ENCODE data around the gene SMYD3. TPM values are rescaled to one million over a fixed set of nuclear protein-coding genes. Genes with fewer than 3 reads are reported as not detected.

SMYD3 gene
- total and polyA plus RNA-seq, 10 donors: 12.5 to 33.1 (median 21.0) TPM

DNA sequence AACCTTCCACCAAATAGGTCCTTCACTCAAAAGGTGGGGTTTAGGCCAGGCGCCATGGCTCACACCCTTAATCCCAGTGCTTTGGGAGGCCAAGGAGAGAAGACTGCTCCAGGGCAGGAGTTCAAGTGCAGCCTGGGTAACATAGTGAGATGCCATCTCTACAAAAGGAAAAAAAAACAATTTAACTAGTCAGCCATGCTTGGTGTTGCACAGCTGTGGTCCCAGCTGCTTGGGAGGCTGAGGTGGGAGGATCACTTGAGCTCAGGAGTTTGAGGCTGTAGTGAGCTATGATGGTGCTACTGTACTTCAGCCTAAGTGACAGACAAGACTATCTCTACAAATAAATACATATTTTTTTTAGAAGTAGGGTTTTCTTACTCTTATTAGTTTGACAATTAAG lies 734.8 kb downstream of the SMYD3 start:
- no peak overlapping the region for H3K4me3 ChIP-seq
- 90 to 92% (median 92%) methylated on average over 1 of the region's 1 CpG for WGBS, 5 donors
- no peaks in the 10 kb centered on the region for H3K27me3 ChIP-seq (replicated peaks in 1 of 7)

DNA sequence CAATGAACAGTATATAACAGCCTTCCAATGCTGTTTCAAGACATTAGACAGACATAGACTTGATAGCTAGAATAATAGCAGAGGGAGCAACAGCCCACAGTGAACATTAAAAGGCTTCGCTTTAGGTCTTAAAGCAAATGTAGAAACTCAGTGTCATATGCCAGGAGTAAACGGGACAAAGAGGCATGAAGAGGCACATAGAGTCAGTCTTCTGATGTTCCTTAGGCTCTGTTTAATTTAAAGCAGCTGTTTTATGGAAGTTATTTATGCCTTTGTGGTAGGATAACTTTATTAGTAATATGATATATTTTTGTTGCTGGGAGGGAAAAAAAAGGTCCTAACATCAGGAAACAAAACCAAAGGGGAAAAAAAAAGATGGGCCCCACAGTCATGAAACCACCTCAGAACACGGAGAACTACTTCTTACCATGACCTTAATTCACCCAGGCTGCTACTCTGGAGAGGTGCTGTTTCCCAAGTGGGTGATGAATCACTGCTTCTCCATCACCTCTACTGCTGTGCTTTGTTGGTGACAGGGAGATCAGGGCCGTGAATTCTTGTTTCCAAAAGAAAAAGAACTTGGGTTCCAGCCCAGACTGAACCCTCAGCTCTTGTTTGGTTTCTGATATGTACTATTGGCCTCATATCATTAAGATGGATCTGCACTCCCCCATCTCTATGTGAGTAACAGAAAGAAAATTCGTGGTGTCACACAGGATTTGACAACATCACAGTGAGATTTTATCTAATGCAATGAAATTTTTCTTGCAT lies 735.4 kb downstream of the SMYD3 start:
- intact Hi-C loops (cut with DNase I; ENCODE audit: low total_unique reads): no loop called here
- DNase-seq: no peak
- 72 to 79% (median 78%) methylated on average over 5 of the region's 5 CpGs for WGBS, 5 donors
- Histone ChIP-seq H3K27ac (no peak overlapping the region), H3K4me1 (no peaks in the 10 kb centered on the region), H3K4me3 (no peak overlapping the region), H3K9me3 (no peaks in the 10 kb centered on the region), H3K27me3 (replicated peaks in 1 of 7) (no peaks in the 10 kb centered on the region), H3K36me3 (peaks cover 0 to 3% (median 0%) of the 10 kb centered on the region in 6 donors)
- TF ChIP-seq, protein P1, sequence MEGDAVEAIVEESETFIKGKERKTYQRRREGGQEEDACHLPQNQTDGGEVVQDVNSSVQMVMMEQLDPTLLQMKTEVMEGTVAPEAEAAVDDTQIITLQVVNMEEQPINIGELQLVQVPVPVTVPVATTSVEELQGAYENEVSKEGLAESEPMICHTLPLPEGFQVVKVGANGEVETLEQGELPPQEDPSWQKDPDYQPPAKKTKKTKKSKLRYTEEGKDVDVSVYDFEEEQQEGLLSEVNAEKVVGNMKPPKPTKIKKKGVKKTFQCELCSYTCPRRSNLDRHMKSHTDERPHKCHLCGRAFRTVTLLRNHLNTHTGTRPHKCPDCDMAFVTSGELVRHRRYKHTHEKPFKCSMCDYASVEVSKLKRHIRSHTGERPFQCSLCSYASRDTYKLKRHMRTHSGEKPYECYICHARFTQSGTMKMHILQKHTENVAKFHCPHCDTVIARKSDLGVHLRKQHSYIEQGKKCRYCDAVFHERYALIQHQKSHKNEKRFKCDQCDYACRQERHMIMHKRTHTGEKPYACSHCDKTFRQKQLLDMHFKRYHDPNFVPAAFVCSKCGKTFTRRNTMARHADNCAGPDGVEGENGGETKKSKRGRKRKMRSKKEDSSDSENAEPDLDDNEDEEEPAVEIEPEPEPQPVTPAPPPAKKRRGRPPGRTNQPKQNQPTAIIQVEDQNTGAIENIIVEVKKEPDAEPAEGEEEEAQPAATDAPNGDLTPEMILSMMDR (IDR thresholded peaks at IDR 0.05 in 8 of 11, conservative IDR thresholded peaks at IDR 0.05 in 3 of 11): no peak
- no peak for TF ChIP-seq POLR2A (IDR thresholded peaks at IDR 0.05)

More for the DNA sequence above, 734.8 kb downstream of the SMYD3 start:
- no peak overlapping the region for H3K27ac ChIP-seq
- no peak for DNase-seq
- H3K9me3 ChIP-seq: no peaks in the 10 kb centered on the region
- intact Hi-C loops (cut with DNase I; ENCODE audit: low total_unique reads): no loop called here
- no peak for TF ChIP-seq POLR2A (IDR thresholded peaks at IDR 0.05)
- TF ChIP-seq POLR2AphosphoS5 (IDR thresholded peaks at IDR 0.05): no peak
- TF ChIP-seq, protein P1 (IDR thresholded peaks at IDR 0.05 in 8 of 11, conservative IDR thresholded peaks at IDR 0.05 in 3 of 11): no peak
- H3K4me1 ChIP-seq: no peaks in the 10 kb centered on the region
- no peaks in the 10 kb centered on the region for H3K36me3 ChIP-seq

DNA sequence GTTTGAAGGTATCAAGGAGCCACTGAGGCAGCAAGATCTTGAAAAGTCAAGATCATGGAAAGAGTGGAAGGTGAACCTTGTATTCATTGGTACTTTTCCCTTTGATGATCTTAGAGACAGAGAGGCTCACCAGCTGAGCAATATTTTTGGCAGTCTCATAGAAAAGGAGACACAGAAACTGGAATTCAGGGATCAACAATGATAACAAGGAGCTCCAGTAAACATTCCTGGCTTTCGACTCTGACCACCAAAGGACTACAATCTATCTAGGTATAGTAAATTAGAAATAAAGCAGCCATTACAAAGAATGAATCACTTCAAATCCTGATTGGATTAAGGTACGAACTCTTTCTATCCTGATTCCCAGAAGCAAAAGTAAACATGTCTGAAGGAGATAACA lies 736.9 kb downstream of the SMYD3 start:
- H3K4me1 ChIP-seq: no peaks in the 10 kb centered on the region
- WGBS, 5 donors: 86 to 97% (median 94%) methylated on average over 2 of the region's 2 CpGs
- intact Hi-C loops (cut with DNase I; ENCODE audit: low total_unique reads): no loop called here
- no peak overlapping the region for H3K4me3 ChIP-seq
- no peak for DNase-seq
- H3K27me3 ChIP-seq (replicated peaks in 1 of 7): no peaks in the 10 kb centered on the region
- H3K36me3 ChIP-seq: peaks cover 0 to 5% (median 0%) of the 10 kb centered on the region in 6 donors
- H3K27ac ChIP-seq: no peak overlapping the region
- TF ChIP-seq POLR2A (IDR thresholded peaks at IDR 0.05) (no peak), POLR2AphosphoS5 (IDR thresholded peaks at IDR 0.05) (no peak)
- TF ChIP-seq, protein P1 (IDR thresholded peaks at IDR 0.05 in 8 of 11, conservative IDR thresholded peaks at IDR 0.05 in 3 of 11): no peak
- no peaks in the 10 kb centered on the region for H3K9me3 ChIP-seq

- TF ChIP-seq POLR2AphosphoS5 (IDR thresholded peaks at IDR 0.05) (no peak), POLR2A (IDR thresholded peaks at IDR 0.05) (no peak)
- TF ChIP-seq, protein P1 (IDR thresholded peaks at IDR 0.05 in 8 of 11, conservative IDR thresholded peaks at IDR 0.05 in 3 of 11): no peak
- H3K27ac ChIP-seq: no peak overlapping the region
- H3K4me1 ChIP-seq: no peaks in the 10 kb centered on the region
- no peak overlapping the region for H3K4me3 ChIP-seq
- H3K36me3 ChIP-seq: peaks cover 0 to 11% (median 2%) of the 10 kb centered on the region in 6 donors
- intact Hi-C loops (cut with DNase I; ENCODE audit: low total_unique reads): no loop called here
- H3K9me3 ChIP-seq: no peaks in the 10 kb centered on the region
- no peak for DNase-seq
- H3K27me3 ChIP-seq (replicated peaks in 1 of 7): no peaks in the 10 kb centered on the region
- 82 to 97% (median 94%) methylated on average over 4 of the region's 4 CpGs for WGBS, 5 donors
These were observed 738.5 kb downstream of the SMYD3 start for GRCh38 chr1:245768596-245768995.

Data from spleen (tissue), 11 donors.